Activated naive CD8-positive, alpha-beta T cell (primary cell): ENCODE measurements around the gene TLR9.

Experiments
- H3K27ac Mint-ChIP-seq: one replicate; pipeline ENCODE4 v1.8.0; 2021; ENCODE audit warnings: mixed read lengths
- H3K27me3 Mint-ChIP-seq: one replicate; pipeline ENCODE4 v1.8.0; 2021; ENCODE audit warnings: mixed read lengths
- H3K36me3 Mint-ChIP-seq: one replicate; pipeline ENCODE4 v1.8.0; 2021; ENCODE audit warnings: mixed read lengths
- H3K4me1 Mint-ChIP-seq: one replicate; pipeline ENCODE4 v1.8.0; 2021; ENCODE audit warnings: low read depth, mixed read lengths
- H3K4me3 Mint-ChIP-seq: one replicate; pipeline ENCODE4 v1.8.0; 2021; ENCODE audit warnings: mild to moderate bottlenecking, mixed read lengths
- H3K9me3 Mint-ChIP-seq: one replicate; pipeline ENCODE4 v1.8.0; 2021; ENCODE audit warnings: low read depth, mixed read lengths

The TLR9 gene

DNA sequence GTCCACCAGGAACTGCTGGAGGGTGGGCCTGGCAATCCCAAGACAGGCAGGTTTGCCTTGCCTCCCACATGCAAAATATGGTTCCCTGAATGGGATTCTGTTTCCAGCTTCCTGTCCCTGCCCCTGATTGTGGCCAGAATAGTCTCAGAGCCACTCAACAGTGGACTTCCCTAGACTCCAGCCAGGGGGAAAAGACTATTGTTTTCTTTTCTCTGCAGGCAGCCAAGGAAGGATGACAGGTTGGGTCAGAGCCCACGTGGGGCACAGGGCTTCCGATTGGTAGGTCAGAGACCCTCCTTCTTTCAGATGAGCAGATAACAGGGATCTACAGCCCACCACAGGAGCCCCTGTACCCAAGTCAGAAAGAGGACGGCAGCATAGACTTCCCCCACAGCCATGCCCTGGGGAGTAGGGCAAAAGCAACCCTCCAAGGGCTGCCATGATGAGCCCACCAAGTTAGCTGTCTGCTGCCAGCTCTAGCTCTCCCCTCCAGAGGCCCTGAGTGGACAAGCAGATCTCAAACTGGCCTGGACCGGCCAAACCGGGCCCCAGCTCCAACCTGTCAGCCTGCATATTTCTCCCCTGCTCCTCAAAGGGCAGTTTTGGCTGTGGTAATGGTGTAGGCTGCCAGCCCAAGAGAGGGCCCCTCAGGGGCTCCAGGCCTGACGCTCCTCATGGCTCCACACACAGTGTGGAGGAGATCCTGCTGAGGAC is 6.4 kb downstream of the TLR9 start:
- Mint-ChIP-seq H3K36me3 (peaks cover 9% of the 10 kb centered on the region), H3K9me3 (no peaks in the 10 kb centered on the region), H3K4me1 (peaks cover 75% of the 10 kb centered on the region), H3K4me3 (peak overlapping the region; percentile 27), H3K27me3 (no peaks in the 10 kb centered on the region), H3K27ac (peak overlapping the region; percentile 50)

DNA sequence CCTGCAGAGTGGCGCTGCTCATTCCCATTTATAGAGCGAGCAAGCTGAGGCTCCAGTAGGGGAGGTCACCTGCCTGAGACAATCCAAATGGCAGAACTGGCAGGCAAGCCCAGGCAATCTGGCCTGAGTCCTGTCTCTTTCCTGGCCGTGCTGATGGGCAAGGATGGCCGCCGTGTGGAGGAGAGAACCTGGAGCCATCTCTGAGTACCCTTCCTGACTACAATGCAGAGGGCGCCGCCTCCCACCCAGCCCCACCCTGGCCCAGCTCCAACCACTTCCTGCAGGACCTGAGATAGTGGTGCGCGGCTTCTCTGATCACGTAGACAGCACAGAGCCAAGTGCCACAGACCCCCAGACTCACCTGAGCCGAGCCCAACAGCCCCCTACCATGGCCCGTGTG is 7.0 kb downstream of the TLR9 start:
- Mint-ChIP-seq H3K36me3 (peaks cover 12% of the 10 kb centered on the region), H3K27me3 (no peaks in the 10 kb centered on the region), H3K27ac (peak overlapping the region; percentile 50), H3K4me1 (peaks cover 68% of the 10 kb centered on the region), H3K4me3 (peak overlapping the region; percentile 27), H3K9me3 (no peaks in the 10 kb centered on the region)

DNA sequence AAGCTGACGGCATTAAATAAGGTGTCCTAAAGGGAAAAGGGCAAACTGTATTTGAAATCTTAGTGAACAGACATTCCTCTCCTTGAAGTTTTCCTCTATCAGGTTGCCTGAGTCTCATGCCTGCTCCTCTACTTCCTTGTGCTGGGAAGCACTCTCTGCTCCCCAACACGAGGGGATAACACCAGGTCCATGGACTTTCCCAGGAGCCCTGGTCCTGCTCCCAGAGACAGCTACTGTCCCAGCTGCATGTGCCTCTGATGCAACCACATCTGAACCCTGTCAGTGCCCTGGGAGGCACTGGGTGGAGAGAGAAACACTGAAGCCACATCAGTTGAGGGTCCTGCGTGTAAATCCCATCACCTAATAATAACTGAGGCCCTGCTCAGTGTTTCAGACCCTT is 7.4 kb downstream of the TLR9 start:
- peaks cover 12% of the 10 kb centered on the region for H3K36me3 Mint-ChIP-seq
- H3K27me3 Mint-ChIP-seq = no peaks in the 10 kb centered on the region
- peaks cover 64% of the 10 kb centered on the region for H3K4me1 Mint-ChIP-seq
- H3K9me3 Mint-ChIP-seq = no peaks in the 10 kb centered on the region
- peak overlapping the region; percentile 68 for H3K27ac Mint-ChIP-seq
- H3K4me3 Mint-ChIP-seq = peak overlapping the region; percentile 73

DNA sequence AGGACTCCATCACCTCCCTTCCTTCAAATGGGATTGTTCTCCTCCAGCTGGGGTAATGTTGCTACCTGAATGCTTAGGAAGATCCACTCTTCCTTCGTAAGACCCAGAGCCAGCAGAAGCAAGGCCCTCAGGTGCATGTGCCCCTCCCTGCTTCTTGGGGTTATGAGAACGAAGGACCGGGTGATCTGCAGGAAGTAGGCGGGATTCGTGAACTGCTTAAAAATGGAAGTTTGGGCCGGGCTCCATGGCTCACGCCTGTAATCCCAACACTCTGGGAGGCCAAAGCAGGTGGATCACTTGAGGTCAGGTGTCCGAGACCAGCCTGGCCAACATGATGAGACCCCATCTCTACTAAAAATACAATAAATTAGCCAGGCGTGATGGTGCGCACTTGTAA is 8.0 kb downstream of the TLR9 start:
- H3K36me3 Mint-ChIP-seq = peaks cover 12% of the 10 kb centered on the region
- H3K4me1 Mint-ChIP-seq = peaks cover 58% of the 10 kb centered on the region
- H3K4me3 Mint-ChIP-seq = peak overlapping the region; percentile 73

DNA sequence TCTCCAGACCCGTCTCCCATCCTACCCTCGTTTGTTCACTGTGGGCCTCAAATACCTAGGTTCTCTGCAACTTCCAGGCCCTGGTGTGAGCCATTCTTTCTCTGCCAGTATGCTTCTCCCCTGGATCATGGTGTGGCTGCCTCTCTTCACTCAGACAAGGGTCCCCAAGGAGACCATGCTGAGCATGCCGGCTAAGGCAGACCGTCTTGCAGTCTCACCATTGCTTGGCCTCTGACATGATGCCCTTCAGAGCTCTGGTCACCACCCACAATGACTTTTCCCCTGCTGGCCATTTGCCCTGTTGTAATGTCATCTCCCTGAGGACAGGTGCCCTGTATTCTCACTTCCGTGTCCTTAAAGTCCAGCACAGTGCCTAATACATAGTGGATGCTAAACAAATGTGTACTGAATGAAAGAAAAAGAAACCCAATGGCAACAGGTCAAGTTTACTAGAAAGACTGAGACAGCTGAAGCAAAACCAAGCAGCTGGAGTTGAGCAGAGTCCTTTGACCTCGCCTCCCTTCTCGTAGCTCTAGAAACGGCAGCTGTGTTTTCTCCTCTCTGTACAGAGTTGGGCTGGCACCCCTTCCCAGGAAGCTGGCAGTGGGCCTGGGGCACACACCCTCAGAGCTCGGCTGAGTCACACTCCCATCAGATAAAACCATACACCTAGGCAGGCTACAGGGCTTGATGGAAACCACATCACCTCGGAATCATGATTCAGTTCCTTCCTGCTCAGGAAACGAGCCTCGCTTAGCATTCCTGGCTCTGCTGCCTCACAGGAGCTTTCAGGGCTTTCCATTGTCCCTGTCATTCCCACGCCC is 8.6 kb downstream of the TLR9 start:
- Mint-ChIP-seq H3K9me3 (no peaks in the 10 kb centered on the region), H3K4me1 (peaks cover 52% of the 10 kb centered on the region), H3K27ac (peak overlapping the region; percentile 68), H3K27me3 (no peaks in the 10 kb centered on the region), H3K4me3 (peak overlapping the region; percentile 73), H3K36me3 (peaks cover 12% of the 10 kb centered on the region)

More for the DNA sequence above, 8.0 kb downstream of the TLR9 start:
- H3K27me3 Mint-ChIP-seq = no peaks in the 10 kb centered on the region
- H3K27ac Mint-ChIP-seq = peak overlapping the region; percentile 68
- no peaks in the 10 kb centered on the region for H3K9me3 Mint-ChIP-seq

DNA sequence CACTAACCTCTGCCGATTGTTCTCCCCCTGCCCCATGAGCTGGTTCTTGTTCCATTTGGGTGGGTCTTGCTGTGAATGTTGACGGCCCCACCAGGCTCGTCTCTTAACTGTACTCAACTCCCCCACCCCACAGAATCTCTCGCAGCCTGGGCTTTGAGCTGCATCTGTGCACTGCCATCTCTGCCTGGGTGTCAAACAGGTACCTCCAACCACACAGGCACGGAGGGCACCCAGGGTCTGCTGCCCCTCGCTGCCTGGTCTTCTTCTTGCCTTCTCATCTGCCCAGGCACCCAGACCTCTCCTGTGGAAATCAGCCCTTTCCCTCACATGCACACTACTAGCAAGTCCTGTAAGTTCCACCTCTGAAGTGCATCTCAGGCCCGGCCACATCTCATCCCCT is 10.1 kb downstream of the TLR9 start:
- no peaks in the 10 kb centered on the region for H3K27me3 Mint-ChIP-seq
- peaks cover 12% of the 10 kb centered on the region for H3K36me3 Mint-ChIP-seq
- no peaks in the 10 kb centered on the region for H3K9me3 Mint-ChIP-seq
- H3K4me1 Mint-ChIP-seq = peaks cover 42% of the 10 kb centered on the region
- H3K27ac Mint-ChIP-seq = no peak overlapping the region
- no peak overlapping the region for H3K4me3 Mint-ChIP-seq

DNA sequence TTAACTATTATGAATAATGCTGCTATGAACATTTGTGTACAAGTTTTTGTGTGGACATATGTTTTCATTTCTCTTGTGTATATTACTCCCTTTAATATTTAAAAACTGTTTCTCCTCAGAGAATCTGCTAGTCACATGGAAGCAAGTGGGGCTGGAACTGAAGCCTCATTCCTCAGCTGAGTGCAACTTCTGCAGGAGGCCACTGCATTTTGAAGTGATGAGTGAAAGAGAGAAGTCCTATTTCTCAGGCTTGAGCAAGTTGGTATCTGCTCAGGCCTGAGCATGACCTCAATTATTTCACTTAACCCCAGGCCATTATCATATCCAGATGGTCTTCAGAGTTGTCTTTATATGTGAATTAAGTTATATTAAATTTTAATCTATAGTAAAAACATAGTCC is 11.5 kb downstream of the TLR9 start:
- H3K4me3 Mint-ChIP-seq = no peak overlapping the region
- no peaks in the 10 kb centered on the region for H3K27me3 Mint-ChIP-seq
- H3K36me3 Mint-ChIP-seq = peaks cover 12% of the 10 kb centered on the region
- H3K27ac Mint-ChIP-seq = peak overlapping the region; percentile 72
- no peaks in the 10 kb centered on the region for H3K9me3 Mint-ChIP-seq
- peaks cover 30% of the 10 kb centered on the region for H3K4me1 Mint-ChIP-seq

DNA sequence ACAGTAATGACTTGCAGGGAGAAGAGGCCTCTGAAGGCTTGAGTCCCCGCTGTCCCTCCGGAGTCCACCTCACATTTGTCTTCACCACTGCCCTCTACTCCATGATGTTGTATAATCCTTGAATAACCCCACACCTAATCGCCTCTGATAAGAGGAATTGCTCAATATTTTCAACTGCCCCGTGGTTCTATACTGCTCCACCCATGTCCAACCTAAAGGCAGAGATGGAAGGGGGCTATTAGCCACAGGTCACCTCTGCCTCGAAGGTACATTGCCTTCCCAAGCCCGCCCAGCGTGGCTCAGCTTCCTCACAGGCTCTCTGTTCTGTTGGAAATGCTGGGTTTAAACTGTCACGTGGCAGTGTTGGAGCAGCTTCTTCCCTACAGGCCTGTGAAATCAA is 12.4 kb downstream of the TLR9 start:
- Mint-ChIP-seq H3K27ac (no peak overlapping the region), H3K36me3 (peaks cover 14% of the 10 kb centered on the region), H3K27me3 (no peaks in the 10 kb centered on the region), H3K4me1 (peaks cover 22% of the 10 kb centered on the region), H3K9me3 (no peaks in the 10 kb centered on the region), H3K4me3 (no peak overlapping the region)

DNA sequence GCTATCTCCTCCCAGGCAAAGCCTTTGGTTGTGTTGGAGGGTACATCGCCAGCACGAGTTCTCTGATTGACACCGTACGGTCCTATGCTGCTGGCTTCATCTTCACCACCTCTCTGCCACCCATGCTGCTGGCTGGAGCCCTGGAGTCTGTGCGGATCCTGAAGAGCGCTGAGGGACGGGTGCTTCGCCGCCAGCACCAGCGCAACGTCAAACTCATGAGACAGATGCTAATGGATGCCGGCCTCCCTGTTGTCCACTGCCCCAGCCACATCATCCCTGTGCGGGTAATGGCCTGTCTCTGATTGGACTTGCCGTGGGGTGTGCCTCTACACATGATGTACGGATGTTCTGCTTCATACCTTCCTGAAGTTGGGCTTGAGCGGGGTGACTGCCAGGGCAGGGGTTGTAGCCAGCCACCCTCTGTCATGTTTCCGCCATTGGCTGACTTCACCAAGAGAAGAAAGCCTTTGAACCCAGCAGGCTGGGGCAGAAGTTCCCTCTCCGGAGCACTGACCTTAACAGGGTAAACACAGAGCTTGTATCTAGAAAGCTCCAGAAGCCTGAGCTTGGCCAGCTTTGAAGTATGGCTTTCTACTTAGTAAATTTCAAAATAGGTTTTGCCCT is 14.1 kb downstream of the TLR9 start:
- Mint-ChIP-seq H3K9me3 (no peaks in the 10 kb centered on the region), H3K27me3 (no peaks in the 10 kb centered on the region), H3K4me1 (peaks cover 9% of the 10 kb centered on the region), H3K36me3 (peaks cover 19% of the 10 kb centered on the region), H3K27ac (no peak overlapping the region), H3K4me3 (no peak overlapping the region)

DNA sequence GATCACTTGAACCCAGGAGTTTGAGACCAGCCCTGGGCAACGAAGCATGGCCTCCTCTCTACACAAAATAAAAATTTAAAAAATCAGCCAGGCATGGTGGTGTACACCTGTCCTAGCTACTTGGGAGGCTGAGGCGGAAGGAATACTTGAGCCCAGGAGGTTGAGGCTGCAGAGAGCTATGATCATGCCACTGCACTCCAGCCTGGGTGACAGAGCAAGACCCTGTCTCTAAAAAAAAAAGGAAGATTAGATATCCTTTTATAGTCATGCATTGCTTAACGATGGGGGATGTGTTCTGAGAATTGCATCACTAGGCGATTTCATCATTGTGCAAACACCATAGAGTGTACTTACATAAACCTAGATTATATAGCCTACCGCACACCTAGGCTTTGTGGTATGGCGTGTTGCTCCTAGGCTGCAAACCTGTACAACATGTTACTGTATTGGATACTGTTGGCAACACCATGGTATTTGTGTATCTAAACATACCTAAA is 14.8 kb downstream of the TLR9 start:
- H3K27me3 Mint-ChIP-seq = no peaks in the 10 kb centered on the region
- H3K27ac Mint-ChIP-seq = no peak overlapping the region
- no peak overlapping the region for H3K4me3 Mint-ChIP-seq
- H3K4me1 Mint-ChIP-seq = peaks cover 4% of the 10 kb centered on the region
- no peaks in the 10 kb centered on the region for H3K9me3 Mint-ChIP-seq
- peaks cover 18% of the 10 kb centered on the region for H3K36me3 Mint-ChIP-seq

DNA sequence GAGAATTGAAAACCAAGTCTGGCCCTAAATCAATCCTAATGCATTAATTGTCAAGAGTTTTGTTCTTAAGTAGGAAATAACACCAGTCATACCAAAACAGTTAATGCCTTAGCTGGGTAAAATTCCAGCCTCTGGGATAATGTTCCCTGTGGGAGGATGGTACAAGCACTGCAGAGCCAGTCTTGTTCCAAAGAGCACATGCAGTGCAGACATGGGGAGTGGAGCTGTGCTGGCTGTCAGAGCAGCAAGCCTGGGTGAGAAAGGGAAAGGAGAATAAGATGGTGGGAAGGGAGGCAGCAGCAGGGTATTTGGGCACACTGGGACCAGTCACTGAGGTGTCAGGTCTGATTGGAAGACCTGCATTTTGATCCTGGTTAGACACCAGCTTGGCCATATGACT is 15.4 kb downstream of the TLR9 start:
- H3K4me1 Mint-ChIP-seq = peaks cover 3% of the 10 kb centered on the region
- no peak overlapping the region for H3K4me3 Mint-ChIP-seq
- H3K36me3 Mint-ChIP-seq = peaks cover 12% of the 10 kb centered on the region
- H3K27me3 Mint-ChIP-seq = no peaks in the 10 kb centered on the region
- H3K27ac Mint-ChIP-seq = no peak overlapping the region
- H3K9me3 Mint-ChIP-seq = no peaks in the 10 kb centered on the region

DNA sequence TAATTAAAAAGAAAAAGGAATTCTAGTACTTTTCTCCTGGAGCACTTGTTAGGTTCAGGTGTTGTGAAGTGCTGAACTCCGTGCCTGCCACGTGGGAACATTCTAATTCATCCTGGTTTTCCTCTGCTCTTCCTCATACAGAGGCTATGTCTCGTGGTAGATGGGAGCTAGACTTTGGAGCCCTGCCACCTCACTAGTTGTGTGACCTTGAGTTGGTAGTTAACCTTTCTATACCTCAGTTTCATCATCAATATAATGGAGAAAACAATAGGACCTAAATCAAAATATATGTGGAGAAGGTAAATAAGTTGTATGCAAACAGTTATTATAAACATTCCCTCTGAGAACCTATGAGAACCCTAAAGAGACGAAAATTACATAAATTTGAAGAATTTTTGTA is 16.9 kb downstream of the TLR9 start:
- H3K27me3 Mint-ChIP-seq = no peaks in the 10 kb centered on the region
- H3K27ac Mint-ChIP-seq = peak overlapping the region; percentile 22
- peaks cover 13% of the 10 kb centered on the region for H3K36me3 Mint-ChIP-seq
- no peaks in the 10 kb centered on the region for H3K9me3 Mint-ChIP-seq
- peaks cover 7% of the 10 kb centered on the region for H3K4me1 Mint-ChIP-seq
- H3K4me3 Mint-ChIP-seq = no peak overlapping the region

DNA sequence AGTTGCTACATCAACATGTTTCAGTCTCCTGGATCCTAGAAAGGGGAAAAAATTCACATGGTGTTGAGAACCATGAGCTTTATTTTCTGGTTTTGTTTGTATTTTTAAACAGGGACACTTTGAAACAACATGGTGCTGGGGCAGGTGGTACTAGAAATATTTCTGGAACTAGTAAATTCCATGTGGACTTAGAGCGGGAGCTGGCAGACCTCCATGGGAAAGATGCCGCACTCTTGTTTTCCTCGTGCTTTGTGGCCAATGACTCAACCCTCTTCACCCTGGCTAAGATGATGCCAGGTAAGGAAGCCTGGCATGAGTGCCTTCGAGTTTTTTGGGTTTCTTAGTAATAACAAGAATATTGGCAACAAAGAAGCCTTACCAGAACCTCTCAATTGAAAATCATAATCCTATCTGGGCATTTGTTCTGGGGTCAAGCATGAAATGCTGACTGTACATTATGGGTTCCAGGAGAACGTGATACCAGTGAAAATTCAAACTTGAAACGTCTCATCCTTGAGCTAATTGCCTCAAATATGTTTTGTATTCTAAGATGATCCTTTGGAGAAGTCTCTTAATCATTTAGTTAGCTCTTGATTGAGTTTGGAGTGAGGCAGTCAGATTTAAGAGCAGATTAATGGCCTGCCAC is 19.6 kb downstream of the TLR9 start:
- Mint-ChIP-seq H3K4me1 (peaks cover 28% of the 10 kb centered on the region), H3K4me3 (no peak overlapping the region), H3K9me3 (no peaks in the 10 kb centered on the region), H3K27me3 (no peaks in the 10 kb centered on the region), H3K36me3 (peaks cover 14% of the 10 kb centered on the region), H3K27ac (no peak overlapping the region)

DNA sequence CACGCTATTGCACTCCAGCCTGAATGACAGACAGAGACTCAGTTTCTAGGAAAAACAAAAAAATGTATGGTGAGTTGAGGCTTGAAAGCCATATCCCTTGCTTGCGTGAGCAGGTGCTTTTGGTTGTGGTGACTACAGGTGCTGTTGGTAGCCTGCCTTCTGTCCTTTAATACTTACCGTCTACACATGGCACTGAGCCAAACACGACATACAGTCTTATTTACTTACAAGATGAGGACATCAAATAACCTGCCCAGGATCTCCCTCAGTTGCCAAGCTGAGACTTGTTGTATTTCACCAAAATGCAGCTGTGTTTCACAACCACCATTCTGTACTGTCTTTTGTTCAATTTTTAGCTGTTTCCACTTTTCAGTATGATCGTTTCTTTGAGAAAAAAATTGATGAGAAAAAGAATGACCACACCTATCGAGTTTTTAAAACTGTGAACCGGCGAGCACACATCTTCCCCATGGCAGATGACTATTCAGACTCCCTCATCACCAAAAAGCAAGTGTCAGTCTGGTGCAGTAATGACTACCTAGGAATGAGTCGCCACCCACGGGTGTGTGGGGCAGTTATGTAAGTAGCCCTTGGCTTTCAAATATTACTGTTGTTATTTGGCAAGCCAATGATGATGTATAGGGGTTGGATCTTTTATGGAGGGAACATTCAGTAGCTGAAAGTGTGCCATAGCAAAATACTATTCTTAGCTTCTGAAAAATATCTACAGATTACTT is 20.9 kb downstream of the TLR9 start:
- Mint-ChIP-seq H3K9me3 (no peaks in the 10 kb centered on the region), H3K27ac (peak overlapping the region; percentile 17), H3K4me1 (peaks cover 36% of the 10 kb centered on the region), H3K36me3 (peaks cover 14% of the 10 kb centered on the region), H3K27me3 (no peaks in the 10 kb centered on the region), H3K4me3 (no peak overlapping the region)
